SU-DHL-6 (cell line): Measurements from ENCODE around the gene HOXD3.

Source experiments
- H2AFZ ChIP-seq: fragments of 200-600 bp; sonication (generic); 2 replicates; pipeline ENCODE4 v1.6.1; 2014; ENCODE audit warnings: low read depth, mild to moderate bottlenecking, moderate library complexity, mixed read lengths, antibody characterized with exemption, low read length; ENCODE audit not compliant: severe bottlenecking
- H3F3A ChIP-seq: fragments of 200-600 bp; shearing (Covaris generic); 2 replicates; pipeline ENCODE4 v1.6.0; 2016; ENCODE audit warnings: antibody characterized with exemption, mild to moderate bottlenecking; ENCODE audit not compliant: insufficient read depth
- H3K27ac ChIP-seq: fragments of 200-600 bp; sonication (generic); 2 replicates; pipeline ENCODE4 v1.5.1; 2016; ENCODE audit warnings: low read depth, mild to moderate bottlenecking, low read length, moderate library complexity, mixed read lengths
- H3K27me3 ChIP-seq: fragments of 200-600 bp; sonication (generic), shearing (Covaris generic); 2 replicates; pipeline ENCODE4 v1.6.0; 2014; ENCODE audit warnings: mild to moderate bottlenecking, low read length
- H3K36me3 ChIP-seq: fragments of 200-600 bp; sonication (generic); 2 replicates; pipeline ENCODE4 v1.6.1; 2014; ENCODE audit warnings: mild to moderate bottlenecking, low read length, mixed read lengths
- H3K4me2 ChIP-seq: fragments of 300-600, 200-600 bp; shearing (Covaris generic), sonication (generic); 2 replicates; pipeline ENCODE4 v1.6.0; 2014; ENCODE audit warnings: low read length, low read depth, mild to moderate bottlenecking; ENCODE audit not compliant: poor library complexity, severe bottlenecking
- H3K4me3 ChIP-seq: fragments of 200-600 bp; sonication (generic); 2 replicates; pipeline ENCODE4 v1.5.1; 2014; ENCODE audit warnings: antibody characterized with exemption, low read length, mild to moderate bottlenecking, mixed read lengths; ENCODE audit not compliant: insufficient read depth, poor library complexity, severe bottlenecking
- H3K79me2 ChIP-seq: fragments of 200-600 bp; sonication (generic); 2 replicates; pipeline ENCODE4 v1.6.1; 2014; ENCODE audit warnings: mild to moderate bottlenecking, low read length, moderate library complexity; ENCODE audit not compliant: insufficient read depth
- H3K9ac ChIP-seq: fragments of 200-600 bp; sonication (generic); 2 replicates; pipeline ENCODE4 v1.7.0; 2014; ENCODE audit warnings: mild to moderate bottlenecking, low read length
- H3K9me2 ChIP-seq: fragments of 200-600 bp; sonication (generic); replicated peaks from 2 replicates; pipeline ENCODE4 v1.6.1; 2014; ENCODE audit warnings: low read length; ENCODE audit not compliant: insufficient read depth
- H3K9me3 ChIP-seq: fragments of 200-600 bp; sonication (generic); 2 replicates; pipeline ENCODE4 v1.6.1; 2014; ENCODE audit warnings: low read length, mixed read lengths; ENCODE audit not compliant: insufficient read depth
- H4K20me1 ChIP-seq: fragments of 200-600 bp; sonication (generic); 2 replicates; pipeline ENCODE4 v1.6.1; 2014; ENCODE audit warnings: low read depth, mild to moderate bottlenecking, antibody characterized with exemption, low read length, moderate library complexity, mixed read lengths
- CTCF ChIP-seq: fragments of 200-600 bp; sonication (generic); IDR thresholded peaks from one replicate; pipeline ENCODE4 v1.5.1; 2017; ENCODE audit warnings: antibody characterized with exemption, mild to moderate bottlenecking, low read length, moderate library complexity; ENCODE audit not compliant: insufficient read depth, poor library complexity, severe bottlenecking
- EZH2phosphoT487 ChIP-seq: fragments of 200-600 bp; sonication (generic), shearing (Covaris generic); conservative IDR thresholded peaks from 2 replicates; pipeline ENCODE4 v1.6.1; 2018; ENCODE audit warnings: mild to moderate bottlenecking, antibody characterized with exemption, low read length, moderate library complexity, mixed read lengths

The HOXD3 gene

GRCh38 chr2:176160251-176160985 is 3.3 kb downstream of the HOXD3 start:
- no peak overlapping the region for H3K9ac ChIP-seq
- H3K79me2 ChIP-seq, result no peaks in the 10 kb centered on the region
- H3K4me3 ChIP-seq, result no peak overlapping the region
- H4K20me1 ChIP-seq, result no peaks in the 10 kb centered on the region
- H3K36me3 ChIP-seq, result no peaks in the 10 kb centered on the region
- no peaks in the 10 kb centered on the region for H3K9me2 ChIP-seq
- H3K27me3 ChIP-seq, result no peaks in the 10 kb centered on the region
- no peak overlapping the region for H2AFZ ChIP-seq
- H3K4me2 ChIP-seq, result no peak overlapping the region
- H3F3A ChIP-seq, result no peaks in the 10 kb centered on the region
- H3K9me3 ChIP-seq, result no peaks in the 10 kb centered on the region
- TF ChIP-seq EZH2phosphoT487 (no peak), CTCF (no peak)
- no peak overlapping the region for H3K27ac ChIP-seq

GRCh38 chr2:176160986-176161824 is 4.1 kb downstream of the HOXD3 start:
- Histone ChIP-seq H3K36me3 (no peaks in the 10 kb centered on the region), H3K9ac (no peak overlapping the region), H3K4me3 (no peak overlapping the region), H3K9me3 (no peaks in the 10 kb centered on the region), H3K79me2 (no peaks in the 10 kb centered on the region), H3F3A (no peaks in the 10 kb centered on the region), H2AFZ (no peak overlapping the region), H4K20me1 (no peaks in the 10 kb centered on the region), H3K9me2 (no peaks in the 10 kb centered on the region), H3K4me2 (no peak overlapping the region), H3K27me3 (no peaks in the 10 kb centered on the region), H3K27ac (no peak overlapping the region)
- TF ChIP-seq CTCF, result no peak
- no peak for TF ChIP-seq EZH2phosphoT487

GRCh38 chr2:176161825-176162626 is 4.9 kb downstream of the HOXD3 start:
- no peak overlapping the region for H2AFZ ChIP-seq
- TF ChIP-seq EZH2phosphoT487 (no peak), CTCF (no peak)
- no peak overlapping the region for H3K9ac ChIP-seq
- H3K9me2 ChIP-seq, result no peaks in the 10 kb centered on the region
- no peaks in the 10 kb centered on the region for H3K27me3 ChIP-seq
- H3K4me3 ChIP-seq, result no peak overlapping the region
- no peaks in the 10 kb centered on the region for H4K20me1 ChIP-seq
- H3K9me3 ChIP-seq, result no peaks in the 10 kb centered on the region
- H3F3A ChIP-seq, result no peaks in the 10 kb centered on the region
- H3K27ac ChIP-seq, result no peak overlapping the region
- H3K79me2 ChIP-seq, result no peaks in the 10 kb centered on the region
- no peaks in the 10 kb centered on the region for H3K36me3 ChIP-seq
- no peak overlapping the region for H3K4me2 ChIP-seq
